DND-41 (cell line): Measurements from ENCODE around the gene PDE6A.

Experiments used
- CTCF ChIP-seq: IDR thresholded peaks from 2 replicates; pipeline ENCODE4 v1.5.1; 2012; ENCODE audit warnings: borderline replicate concordance, low read length, moderate library complexity, mild to moderate bottlenecking; ENCODE audit not compliant: poor library complexity, severe bottlenecking; ENCODE audit errors: extremely low read depth
- EZH2 ChIP-seq: IDR thresholded peaks from 3 replicates; pipeline ENCODE4 v1.6.1; 2012; ENCODE audit warnings: borderline replicate concordance, low read depth, mild to moderate bottlenecking, moderate library complexity, low read length, inconsistent platforms; ENCODE audit not compliant: severe bottlenecking

GRCh38 chr5:149863176-149863575 is 81.4 kb downstream of the PDE6A start:
- no peak for TF ChIP-seq CTCF
- no peak for TF ChIP-seq EZH2
